Neural progenitor cell (in vitro differentiated cells): ENCODE measurements around the gene SGSM2. TPM values are rescaled to one million over a fixed set of nuclear protein-coding genes. Genes with fewer than 3 reads are reported as not detected.
A peak's percentile ranks its signal among the peaks of the same experiment; 100 is the strongest.

Source experiments
- DNase-seq: peaks from one replicate; pipeline ENCODE4 v3.0.0-alpha.2; 2016; ENCODE audit warnings: low spot score
- H2AFZ ChIP-seq: fragments of 200-600 bp; sonication (generic); replicated peaks from 2 replicates; pipeline ENCODE4 v1.6.1; 2016; ENCODE audit warnings: antibody characterized with exemption
- H3F3A ChIP-seq: fragments of 200-600 bp; sonication (generic); 2 replicates; pipeline ENCODE4 v1.6.1; 2016; ENCODE audit warnings: antibody characterized with exemption, low read depth
- H3K27ac ChIP-seq: fragments of 200-600 bp; sonication (generic); 2 replicates; pipeline ENCODE4 v1.5.1; 2016; ENCODE audit warnings: mild to moderate bottlenecking
- H3K27me3 ChIP-seq: fragments of 200-600 bp; sonication (generic); 2 replicates; pipeline ENCODE4 v1.6.1; 2016; ENCODE audit warnings: mild to moderate bottlenecking, moderate library complexity
- H3K36me3 ChIP-seq: fragments of 200-600 bp; sonication (generic); 2 replicates; pipeline ENCODE4 v1.5.1; 2016
- H3K4me1 ChIP-seq: fragments of 200-600 bp; sonication (generic); 2 replicates; pipeline ENCODE4 v1.6.1; 2016; ENCODE audit warnings: mixed run types
- H3K4me2 ChIP-seq: fragments of 200-600 bp; sonication (generic); 2 replicates; pipeline ENCODE4 v1.6.1; 2016
- H3K4me3 ChIP-seq: fragments of 200-600 bp; sonication (generic); 2 replicates; pipeline ENCODE4 v1.5.1; 2016
- H3K79me2 ChIP-seq: fragments of 200-600 bp; sonication (generic); 2 replicates; pipeline ENCODE4 v1.6.1; 2016; ENCODE audit warnings: low read depth
- H3K9ac ChIP-seq: fragments of 200-600 bp; sonication (generic); 2 replicates; pipeline ENCODE4 v1.6.1; 2016
- H3K9me3 ChIP-seq: fragments of 200-600 bp; sonication (generic); 2 replicates; pipeline ENCODE4 v1.5.1; 2016; ENCODE audit warnings: low read depth
- H4K20me1 ChIP-seq: fragments of 200-600 bp; sonication (generic); 2 replicates; pipeline ENCODE4 v1.6.1; 2016; ENCODE audit warnings: low read depth
- H3K27ac Mint-ChIP-seq: 3 replicates; pipeline ENCODE4 v1.8.0; 2021; ENCODE audit warnings: mixed read lengths
- H3K27me3 Mint-ChIP-seq: 2 replicates; pipeline ENCODE4 v1.8.0; 2022; ENCODE audit warnings: low read depth, mild to moderate bottlenecking, inconsistent platforms, moderate library complexity, mixed read lengths; ENCODE audit not compliant: insufficient read depth
- H3K36me3 Mint-ChIP-seq: 3 replicates; pipeline ENCODE4 v1.8.0; 2021; ENCODE audit warnings: mixed read lengths
- H3K4me1 Mint-ChIP-seq: 3 replicates; pipeline ENCODE4 v1.8.0; 2021; ENCODE audit warnings: mixed read lengths
- H3K4me3 Mint-ChIP-seq: 3 replicates; pipeline ENCODE4 v1.8.0; 2021; ENCODE audit warnings: mild to moderate bottlenecking, moderate library complexity, mixed read lengths
- H3K9me3 Mint-ChIP-seq: 3 replicates; pipeline ENCODE4 v1.8.0; 2020; ENCODE audit warnings: mixed read lengths
- EZH2 ChIP-seq: fragments of 200-600 bp; sonication (generic); IDR thresholded peaks from 2 replicates; pipeline ENCODE4 v1.6.1; 2017; ENCODE audit warnings: antibody characterized with exemption, mild to moderate bottlenecking, moderate library complexity
- EZH2phosphoT487 ChIP-seq: fragments of 200-600 bp; sonication (generic); IDR thresholded peaks from 2 replicates; pipeline ENCODE4 v1.6.1; 2017; ENCODE audit warnings: antibody characterized with exemption
- total RNA-seq: library from RNA; depleted of rRNA; stranded (reverse); fragments of >200 nt; gene quantifications from 2 replicates; pipeline ENCODE4 v1.2.3, GENCODE V29; 2015; ENCODE audit warnings: low replicate concordance
- TF ChIP-seq, protein P1 (sequence below): fragments of 200-600 bp; sonication (generic); IDR thresholded peaks from 2 replicates; pipeline ENCODE4 v1.5.1; 2017; ENCODE audit warnings: antibody characterized with exemption, mild to moderate bottlenecking

Gene SGSM2
- total RNA-seq, 1 donor from 2014 or later, result 39.0 TPM

DNA sequence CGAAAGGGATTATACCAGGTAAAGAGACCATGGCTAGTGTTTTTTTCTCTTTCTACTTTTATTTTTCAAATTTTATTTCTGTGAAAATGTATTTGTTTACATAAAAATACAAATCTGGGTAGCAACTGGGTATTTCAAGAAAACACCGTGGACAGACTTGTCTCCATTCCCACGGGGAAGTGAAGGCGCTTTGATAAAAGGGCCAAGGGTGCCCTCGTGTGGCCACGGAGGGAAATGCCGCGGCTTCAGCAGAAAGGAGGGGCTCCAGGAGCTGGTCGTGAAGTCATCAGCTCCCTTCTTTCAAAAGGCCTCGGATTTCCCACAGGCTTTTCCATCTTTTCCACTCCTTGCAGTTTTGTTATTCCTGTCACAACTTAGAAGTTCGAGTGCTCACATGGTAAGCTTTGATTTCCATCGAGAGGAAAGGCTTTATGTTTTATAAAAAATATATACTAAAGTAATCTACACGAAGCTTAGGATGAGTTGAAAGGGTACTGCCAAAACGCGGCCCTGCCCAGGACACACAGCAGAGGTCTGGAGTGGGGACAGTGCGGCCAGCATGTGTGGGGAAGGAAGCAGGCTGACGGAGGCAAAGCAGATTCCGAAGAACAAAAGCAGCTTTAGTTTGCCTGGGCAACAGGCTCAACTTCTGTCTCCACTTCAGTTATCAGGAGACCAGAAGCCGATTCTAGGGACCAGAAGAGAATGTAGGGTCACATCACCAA lies 78.9 kb downstream of the SGSM2 start:
- H3F3A ChIP-seq, result peaks cover 21% of the 10 kb centered on the region
- Mint-ChIP-seq H3K4me1 (peaks cover 39% of the 10 kb centered on the region), H3K9me3 (no peaks in the 10 kb centered on the region), H3K27ac (peak overlapping the region; percentile 92), H3K36me3 (peaks cover 30% of the 10 kb centered on the region), H3K27me3 (peaks cover 11% of the 10 kb centered on the region), H3K4me3 (no peak overlapping the region)
- peak overlapping the region; percentile 25 for H3K4me2 ChIP-seq
- TF ChIP-seq, protein P1, sequence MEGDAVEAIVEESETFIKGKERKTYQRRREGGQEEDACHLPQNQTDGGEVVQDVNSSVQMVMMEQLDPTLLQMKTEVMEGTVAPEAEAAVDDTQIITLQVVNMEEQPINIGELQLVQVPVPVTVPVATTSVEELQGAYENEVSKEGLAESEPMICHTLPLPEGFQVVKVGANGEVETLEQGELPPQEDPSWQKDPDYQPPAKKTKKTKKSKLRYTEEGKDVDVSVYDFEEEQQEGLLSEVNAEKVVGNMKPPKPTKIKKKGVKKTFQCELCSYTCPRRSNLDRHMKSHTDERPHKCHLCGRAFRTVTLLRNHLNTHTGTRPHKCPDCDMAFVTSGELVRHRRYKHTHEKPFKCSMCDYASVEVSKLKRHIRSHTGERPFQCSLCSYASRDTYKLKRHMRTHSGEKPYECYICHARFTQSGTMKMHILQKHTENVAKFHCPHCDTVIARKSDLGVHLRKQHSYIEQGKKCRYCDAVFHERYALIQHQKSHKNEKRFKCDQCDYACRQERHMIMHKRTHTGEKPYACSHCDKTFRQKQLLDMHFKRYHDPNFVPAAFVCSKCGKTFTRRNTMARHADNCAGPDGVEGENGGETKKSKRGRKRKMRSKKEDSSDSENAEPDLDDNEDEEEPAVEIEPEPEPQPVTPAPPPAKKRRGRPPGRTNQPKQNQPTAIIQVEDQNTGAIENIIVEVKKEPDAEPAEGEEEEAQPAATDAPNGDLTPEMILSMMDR, result peak; percentile 98
- no peak for TF ChIP-seq EZH2
- no peak for TF ChIP-seq EZH2phosphoT487
- no peaks in the 10 kb centered on the region for H3K9me3 ChIP-seq
- H3K27ac ChIP-seq, result peak overlapping the region; percentile 79
- H3K4me3 ChIP-seq, result no peak overlapping the region
- no peak overlapping the region for H3K9ac ChIP-seq
- H4K20me1 ChIP-seq, result peaks cover 12% of the 10 kb centered on the region
- no peaks in the 10 kb centered on the region for H3K27me3 ChIP-seq
- peaks cover 6% of the 10 kb centered on the region for H3K79me2 ChIP-seq
- no peaks in the 10 kb centered on the region for H3K36me3 ChIP-seq
- no peak overlapping the region for H2AFZ ChIP-seq
- no peaks in the 10 kb centered on the region for H3K4me1 ChIP-seq
- peak; percentile 90 for DNase-seq

DNA sequence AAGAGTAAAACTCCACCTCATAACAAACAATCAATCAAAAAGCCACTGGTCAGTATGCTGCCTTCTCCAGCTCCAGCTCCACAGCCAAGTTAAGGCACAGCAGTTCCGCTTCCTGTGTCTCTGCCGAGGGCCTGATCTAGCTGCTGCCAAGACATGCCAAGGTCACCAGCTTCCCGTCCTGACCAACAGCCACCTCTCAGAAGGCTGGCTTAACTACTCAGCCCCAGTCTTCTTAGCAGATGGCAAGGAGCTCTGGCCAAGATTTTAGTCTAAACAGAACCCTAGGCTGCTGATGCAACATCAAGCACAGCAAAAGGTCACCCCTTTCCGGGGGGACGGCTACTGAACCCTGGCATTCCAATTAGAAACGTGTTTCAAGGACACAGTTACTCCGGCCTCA lies 81.3 kb downstream of the SGSM2 start:
- no peak for DNase-seq
- H3K9ac ChIP-seq, result no peak overlapping the region

DNA sequence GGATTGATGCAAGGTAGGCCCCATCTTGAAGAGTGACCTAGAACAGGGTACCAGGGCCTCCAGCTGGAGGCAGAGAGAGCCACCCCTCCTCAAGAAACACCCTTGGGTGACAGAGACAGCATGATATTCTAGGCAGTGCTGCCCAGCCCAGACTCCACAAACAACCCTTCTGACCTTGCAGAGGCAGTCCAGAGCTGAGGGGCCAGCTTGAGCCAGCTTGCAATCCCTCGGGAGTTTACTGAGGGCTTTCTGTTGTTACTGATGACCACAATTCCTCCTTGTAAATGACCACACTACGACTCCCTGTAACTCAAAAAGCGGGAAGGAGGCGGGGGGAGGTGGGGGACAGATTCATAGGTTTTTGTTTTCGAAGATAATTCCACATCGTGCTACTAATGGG lies 82.2 kb downstream of the SGSM2 start:
- Histone ChIP-seq H3K79me2 (peaks cover 6% of the 10 kb centered on the region), H3K4me3 (no peak overlapping the region), H3K9ac (no peak overlapping the region), H3K27me3 (no peaks in the 10 kb centered on the region), H3K4me1 (no peaks in the 10 kb centered on the region), H3F3A (peaks cover 21% of the 10 kb centered on the region), H2AFZ (no peak overlapping the region), H3K36me3 (no peaks in the 10 kb centered on the region), H3K9me3 (no peaks in the 10 kb centered on the region), H3K27ac (no peak overlapping the region), H3K4me2 (no peak overlapping the region), H4K20me1 (peaks cover 12% of the 10 kb centered on the region)
- no peak for DNase-seq
- peaks cover 52% of the 10 kb centered on the region for H3K4me1 Mint-ChIP-seq
- no peak overlapping the region for H3K4me3 Mint-ChIP-seq
- no peak overlapping the region for H3K27ac Mint-ChIP-seq
- no peaks in the 10 kb centered on the region for H3K9me3 Mint-ChIP-seq
- H3K36me3 Mint-ChIP-seq, result peaks cover 27% of the 10 kb centered on the region
- H3K27me3 Mint-ChIP-seq, result peaks cover 11% of the 10 kb centered on the region
- TF ChIP-seq EZH2 (no peak), EZH2phosphoT487 (no peak)
- TF ChIP-seq, protein P1, result no peak

More for the DNA sequence above, 81.3 kb downstream of the SGSM2 start:
- Histone ChIP-seq H3K4me3 (no peak overlapping the region), H3F3A (peaks cover 21% of the 10 kb centered on the region), H3K27me3 (no peaks in the 10 kb centered on the region), H3K9me3 (no peaks in the 10 kb centered on the region), H3K27ac (no peak overlapping the region), H3K79me2 (peaks cover 6% of the 10 kb centered on the region), H4K20me1 (peaks cover 12% of the 10 kb centered on the region), H3K36me3 (no peaks in the 10 kb centered on the region), H3K4me1 (no peaks in the 10 kb centered on the region), H2AFZ (no peak overlapping the region), H3K4me2 (no peak overlapping the region)
- TF ChIP-seq, protein P1, result no peak
- TF ChIP-seq EZH2 (no peak), EZH2phosphoT487 (no peak)
- Mint-ChIP-seq H3K4me1 (peaks cover 47% of the 10 kb centered on the region), H3K27ac (peak overlapping the region; percentile 78), H3K27me3 (peaks cover 11% of the 10 kb centered on the region), H3K9me3 (no peaks in the 10 kb centered on the region), H3K4me3 (peak overlapping the region; percentile 43), H3K36me3 (peaks cover 32% of the 10 kb centered on the region)
